HG03159 (cell line): Measurements from ENCODE around the gene SMARCC2.
"Not testable (repeated sequence)": the region's sequence is repeated elsewhere in the genome, so short reads cannot be mapped to it uniquely, and the experiment has no call there.

Source experiments
- ATAC-seq: cut with Tn5 transposase; IDR thresholded peaks from one replicate; pipeline ENCODE4 v1.9.1; 2021; ENCODE audit warnings: mild to moderate bottlenecking, moderate library complexity; ENCODE audit not compliant: unreplicated experiment

The SMARCC2 gene

DNA sequence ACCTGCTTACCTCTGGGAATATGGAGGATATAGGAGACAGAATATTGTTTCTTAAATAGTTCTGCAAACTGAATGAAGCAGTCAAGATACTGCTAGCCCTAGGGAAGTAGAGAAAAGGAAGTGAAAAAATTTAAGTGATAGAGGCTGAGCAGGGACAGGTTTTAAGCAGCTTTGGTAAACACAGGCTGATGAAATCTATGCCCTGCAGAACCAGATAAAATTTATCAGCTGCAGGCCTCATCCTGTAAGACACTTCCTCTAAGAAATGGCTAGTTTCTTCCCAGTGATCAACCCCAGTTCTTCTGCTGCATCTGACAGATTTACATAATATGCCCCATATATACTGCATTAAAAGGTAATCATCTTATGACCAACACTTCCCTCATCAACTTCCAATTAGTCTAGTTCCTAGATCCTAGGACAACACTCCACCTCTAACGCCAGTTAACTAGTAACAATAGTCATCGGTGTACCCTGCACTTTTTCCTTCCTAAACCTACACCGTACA, 62.5 kb downstream of the SMARCC2 start:
- no peak for ATAC-seq

- ATAC-seq: no peak
Measured at GRCh38 chr12:56124133-56124532, 65.2 kb downstream of the SMARCC2 start.

DNA sequence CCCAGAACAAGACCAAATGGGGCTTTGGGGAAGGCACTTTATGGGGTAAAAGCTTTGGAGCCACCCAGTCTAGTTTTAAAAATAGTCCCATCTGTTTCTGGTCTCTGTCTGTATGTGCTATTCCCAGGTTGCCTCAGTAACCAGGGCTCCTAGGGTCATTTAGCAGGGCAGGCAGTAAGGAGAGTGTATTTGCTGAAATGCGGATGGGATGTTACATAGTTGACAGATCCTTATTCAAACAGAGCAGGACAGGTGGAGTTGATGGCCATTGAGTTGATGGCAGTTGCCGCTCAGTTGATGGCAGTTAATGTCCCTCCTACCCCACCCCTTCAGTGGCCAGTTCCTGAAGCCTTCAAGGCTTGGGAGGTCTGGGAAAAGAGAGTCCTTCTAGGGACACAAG, 66.6 kb downstream of the SMARCC2 start:
- no peak for ATAC-seq

DNA sequence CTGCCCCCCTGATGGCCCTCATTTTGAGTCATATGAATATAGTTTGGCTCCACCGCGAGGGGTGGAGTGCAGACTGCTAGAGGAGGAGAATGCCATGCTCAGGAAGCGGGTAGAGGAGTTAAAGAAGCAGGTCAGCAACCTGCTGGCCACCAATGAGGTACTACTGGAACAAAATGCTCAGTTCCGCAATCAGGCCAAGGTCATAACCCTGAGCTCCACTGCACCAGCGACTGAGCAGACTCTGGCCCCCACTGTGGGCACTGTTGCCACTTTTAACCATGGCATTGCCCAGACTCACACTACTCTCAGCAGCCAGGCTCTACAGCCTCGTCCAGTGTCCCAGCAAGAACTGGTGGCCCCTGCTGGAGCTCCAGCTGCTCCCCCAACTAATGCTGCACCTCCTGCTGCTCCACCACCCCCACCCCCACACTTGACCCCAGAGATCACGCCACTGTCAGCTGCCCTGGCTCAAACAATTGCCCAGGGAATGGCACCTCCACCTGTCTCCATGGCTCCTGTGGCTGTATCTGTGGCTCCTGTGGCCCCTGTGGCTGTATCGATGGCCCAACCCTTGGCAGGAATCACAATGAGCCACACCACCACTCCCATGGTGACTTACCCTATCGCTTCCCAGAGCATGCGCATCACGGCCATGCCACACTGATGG, 67.9 kb downstream of the SMARCC2 start:
- no peak for ATAC-seq

GRCh38 chr12:56120158-56120846, 69.0 kb downstream of the SMARCC2 start:
- ATAC-seq: no peak

DNA sequence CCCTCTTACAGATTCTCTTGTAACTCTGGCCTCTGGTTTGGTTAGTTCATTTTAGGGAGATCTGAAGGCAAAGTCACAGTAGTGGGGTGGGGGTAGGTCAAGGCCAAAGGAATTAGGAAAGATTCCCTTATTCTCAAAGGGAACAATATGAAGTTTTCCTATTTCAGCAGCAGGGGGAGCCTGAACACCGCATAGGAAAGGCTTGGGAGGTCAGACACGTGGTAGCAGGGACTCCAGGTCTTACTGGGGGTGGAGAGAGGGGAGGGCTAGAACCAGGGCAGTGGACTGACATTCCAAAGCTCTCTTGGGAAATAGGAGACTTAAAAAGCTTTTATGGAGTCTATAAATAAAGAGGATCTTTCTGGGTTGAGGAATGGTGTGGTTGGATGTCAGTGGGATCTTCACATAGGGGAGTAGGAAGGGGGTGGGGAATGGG, 69.9 kb downstream of the SMARCC2 start:
- ATAC-seq: no peak

- peak; percentile 13 for ATAC-seq
Measured at GRCh38 chr12:56118688-56119357, 70.5 kb downstream of the SMARCC2 start.

DNA sequence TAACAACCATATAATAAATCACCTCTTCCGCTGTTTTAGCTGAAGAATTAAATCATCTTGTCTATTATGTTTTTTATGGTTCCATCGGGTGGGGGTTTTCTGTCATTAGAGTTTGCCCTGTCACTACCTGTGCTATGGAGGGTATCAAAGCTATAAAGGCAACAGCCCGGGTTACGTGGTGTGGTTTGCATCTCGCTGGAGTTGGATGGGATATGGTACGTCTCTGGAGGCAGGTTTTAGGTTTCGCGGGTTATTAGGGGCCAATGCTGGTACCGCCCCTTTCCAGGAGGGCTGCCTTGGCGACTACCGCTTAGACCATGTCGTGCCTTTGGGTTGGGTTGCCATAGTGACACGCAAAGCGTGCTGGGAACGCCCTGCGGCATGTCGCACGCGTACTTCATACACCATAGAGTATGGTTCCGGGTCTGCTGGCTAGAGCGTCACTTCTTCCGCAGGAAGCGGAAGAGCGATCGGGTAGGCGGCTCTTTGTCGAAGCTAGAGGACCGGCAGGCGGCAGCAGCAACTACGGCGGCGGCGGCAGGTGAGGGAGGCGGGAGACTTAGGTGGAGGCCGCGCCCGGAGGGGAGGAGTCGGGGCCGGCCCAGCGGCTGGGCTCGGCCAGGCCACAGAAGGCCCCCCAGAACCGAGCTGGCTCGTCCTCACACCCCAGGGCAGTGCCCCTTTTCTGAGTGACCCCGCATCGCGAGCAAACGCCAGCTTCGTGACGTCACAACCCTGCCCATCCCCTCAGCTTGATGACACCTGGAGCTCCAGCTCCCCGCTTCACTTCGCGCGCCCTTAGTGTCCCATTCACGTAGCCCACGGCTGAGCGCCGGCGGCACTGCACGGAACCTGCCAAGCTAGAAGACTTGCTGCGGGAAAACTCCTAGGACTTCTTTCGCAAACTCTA, 71.2 kb downstream of the SMARCC2 start, which contains the start of gene ZC3H10:
Gene ZC3H10 (plus strand): TSS at position 489 of the 910 bp plus-strand sequence. CDS start 2,297 bp downstream, outside the sequence.
- ATAC-seq: peak; percentile 81

- not testable (repeated sequence) for ATAC-seq
Measured at GRCh38 chr12:56117082-56117706, 72.1 kb downstream of the SMARCC2 start.

- peak; percentile 43 for ATAC-seq
Measured at GRCh38 chr12:56116267-56117081, 72.8 kb downstream of the SMARCC2 start, which contains the start of gene RPL41. RPL41 (plus strand) TSS chr12:56116633.

GRCh38 chr12:56115329-56115728, 74.0 kb downstream of the SMARCC2 start:
- no peak for ATAC-seq

DNA sequence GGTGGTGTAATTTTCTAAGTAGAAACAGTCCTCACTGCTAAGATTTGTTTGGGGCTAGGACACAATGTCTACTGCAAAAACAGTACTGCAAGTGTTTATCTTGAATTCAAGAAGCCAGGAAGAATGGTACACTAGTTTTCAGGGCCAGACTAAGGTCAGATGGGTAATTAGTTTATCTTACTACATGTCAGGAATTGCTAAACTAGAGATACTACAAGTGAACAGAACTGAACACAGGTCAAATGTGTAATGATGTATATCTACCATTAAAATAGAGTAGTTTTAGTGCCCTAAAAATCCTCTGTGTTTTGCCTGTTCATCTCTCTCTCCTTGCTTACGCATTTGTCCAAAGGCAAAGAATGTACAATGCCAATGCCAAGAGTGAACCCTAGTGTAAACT, 75.2 kb downstream of the SMARCC2 start:
- no peak for ATAC-seq
